Stimulated activated CD4-positive, alpha-beta T cell treated with anti-CD3 and anti-CD28 coated beads, Interleukin-2, amount 100 ng/mL, for 4 hours (primary cell): ENCODE results near the gene FKBP3.
"Not testable (repeated sequence)": the region's sequence is repeated elsewhere in the genome, so short reads cannot be mapped to it uniquely, and the experiment has no call there.

Source experiments
- DNase-seq: peaks from one replicate; pipeline ENCODE4 v3.0.0-alpha.2; 2020; ENCODE audit warnings: low read depth

The FKBP3 gene

DNA sequence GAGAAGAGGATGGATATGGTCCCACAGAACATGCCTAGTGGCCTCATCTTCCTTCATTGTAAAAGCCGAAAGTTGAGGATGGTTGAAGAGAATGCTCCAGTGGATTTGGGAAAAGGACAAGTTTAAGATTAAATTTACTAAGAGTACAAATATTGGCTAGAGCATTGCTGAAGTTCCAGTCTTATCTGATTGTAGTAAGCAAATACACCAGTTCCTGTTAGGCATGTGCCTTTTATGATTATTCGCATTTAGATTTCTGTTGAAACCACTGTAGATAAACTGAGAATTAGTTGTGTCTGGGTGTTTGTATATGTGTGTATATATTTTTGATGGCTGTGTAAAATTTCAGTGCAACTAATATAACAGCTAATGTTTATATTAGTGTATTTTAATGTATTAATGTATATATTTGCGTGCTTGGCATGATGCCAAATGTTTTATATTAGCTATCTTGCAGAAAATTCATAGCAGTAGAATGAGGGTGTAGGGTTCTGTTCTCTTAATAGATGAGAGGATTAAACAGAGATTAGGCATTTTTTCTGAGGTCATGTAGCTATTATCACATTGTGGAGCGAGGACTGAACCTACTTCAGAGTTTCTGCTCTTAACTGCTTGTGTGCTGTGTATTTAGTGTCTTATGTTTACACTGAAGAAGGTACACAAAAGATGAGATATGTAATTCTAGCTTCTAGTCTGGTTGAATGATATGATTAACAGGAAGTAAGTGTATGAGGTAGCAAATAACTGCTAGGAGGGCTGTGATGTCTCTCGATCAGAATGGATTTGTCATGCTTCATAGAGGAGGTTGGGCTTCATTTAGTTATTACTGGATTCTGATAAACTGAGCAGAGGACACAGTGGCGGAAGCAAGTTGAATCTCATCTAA is 21.1 kb downstream of the FKBP3 start:
- DNase-seq = no peak

- DNase-seq = no peak
These were observed 29.7 kb downstream of the FKBP3 start for GRCh38 chr14:45104561-45104960.

GRCh38 chr14:45103806-45104205 is 30.5 kb downstream of the FKBP3 start:
- DNase-seq = no peak

- no peak for DNase-seq
These were observed 38.1 kb downstream of the FKBP3 start for GRCh38 chr14:45096218-45096617.

- DNase-seq = no peak
These were observed 39.1 kb downstream of the FKBP3 start for GRCh38 chr14:45095143-45095542.

GRCh38 chr14:45094275-45094674 is 40.0 kb downstream of the FKBP3 start:
- DNase-seq = no peak

- DNase-seq = no peak
These were observed 42.6 kb downstream of the FKBP3 start for GRCh38 chr14:45091710-45092109.

GRCh38 chr14:45089813-45090212 is 44.5 kb downstream of the FKBP3 start:
- DNase-seq = peak; percentile 14

GRCh38 chr14:45084946-45085346 is 49.3 kb downstream of the FKBP3 start:
- DNase-seq = no peak

- peak; percentile 92 for DNase-seq
These were observed 50.1 kb downstream of the FKBP3 start, which contains the start of gene PRPF39 for GRCh38 chr14:45083976-45084722. TSS of gene PRPF39 (plus strand) at chr14:45084116. CDS start at chr14:45095240, 11,124 bp downstream.

DNA sequence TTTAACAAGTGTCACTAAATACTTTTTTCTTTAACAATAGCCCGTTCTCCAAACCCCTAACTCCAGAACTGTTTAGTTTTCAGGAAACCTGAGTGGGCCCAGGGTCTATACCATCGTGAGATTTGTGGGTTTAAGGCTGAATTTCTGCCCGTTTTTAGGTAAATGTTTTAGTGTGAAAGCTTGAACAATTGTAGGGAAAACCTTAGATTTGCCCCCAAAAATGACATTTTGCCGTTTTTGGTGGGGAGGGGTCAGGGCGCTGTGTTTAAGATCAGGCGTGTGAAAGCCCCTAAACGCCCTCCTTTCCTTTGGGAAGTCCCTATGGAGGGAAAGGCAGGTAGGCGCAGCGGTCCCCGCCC is 50.7 kb downstream of the FKBP3 start:
- DNase-seq = no peak

GRCh38 chr14:45082420-45082819 is 51.9 kb downstream of the FKBP3 start:
- DNase-seq = no peak

GRCh38 chr14:45081096-45081495 is 53.2 kb downstream of the FKBP3 start:
- DNase-seq = not testable (repeated sequence)

GRCh38 chr14:45080416-45080968 is 53.8 kb downstream of the FKBP3 start:
- not testable (repeated sequence) for DNase-seq

GRCh38 chr14:45078323-45078722 is 56.0 kb downstream of the FKBP3 start:
- DNase-seq = no peak

DNA sequence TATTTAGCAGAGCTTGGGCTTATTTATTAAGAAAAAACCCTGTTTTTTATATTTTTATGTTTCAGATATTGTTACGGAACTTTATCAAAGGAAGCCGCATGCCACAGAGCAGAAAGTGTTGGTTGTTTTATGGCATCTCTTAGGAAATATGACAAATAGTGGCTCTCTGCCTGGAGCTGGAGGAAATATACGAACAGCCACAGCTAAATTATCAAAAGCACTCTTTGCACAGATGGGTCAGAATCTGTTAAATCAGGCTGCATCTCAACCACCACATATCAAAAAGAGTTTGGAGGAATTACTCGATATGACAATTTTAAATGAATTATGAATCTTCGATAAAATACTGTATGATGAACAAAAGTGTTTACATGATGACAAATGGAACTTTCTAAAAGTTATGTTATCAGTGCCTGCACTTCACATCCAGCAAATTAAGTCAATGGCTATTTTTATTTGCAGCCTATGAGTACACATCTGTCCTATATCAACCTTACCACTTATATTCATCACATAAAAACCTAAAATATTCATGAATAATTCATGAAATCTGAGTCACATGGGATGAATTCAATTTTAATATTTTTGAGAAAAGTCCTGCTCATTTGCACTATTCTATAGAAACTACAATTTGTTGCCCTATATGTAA is 60.9 kb downstream of the FKBP3 start:
- DNase-seq = no peak

- DNase-seq = no peak
These were observed 62.2 kb downstream of the FKBP3 start for GRCh38 chr14:45072126-45072525.

- no peak for DNase-seq
These were observed 64.1 kb downstream of the FKBP3 start for GRCh38 chr14:45070215-45070614.

DNA sequence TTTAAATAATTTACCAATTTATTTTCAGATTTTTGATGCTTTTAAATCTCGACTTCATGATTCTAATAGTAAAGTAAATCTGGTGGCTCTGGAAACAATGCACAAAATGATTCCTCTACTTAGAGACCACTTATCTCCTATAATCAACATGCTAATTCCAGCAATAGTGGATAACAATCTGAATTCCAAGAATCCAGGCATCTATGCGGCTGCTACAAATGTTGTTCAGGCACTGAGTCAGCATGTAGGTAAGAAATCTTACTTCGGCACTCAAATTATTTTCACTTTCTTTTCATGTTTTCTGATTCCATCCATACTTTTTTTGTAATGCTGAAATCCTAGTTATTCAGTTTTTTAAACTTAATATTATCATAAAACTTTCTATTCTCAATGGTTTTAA is 65.9 kb downstream of the FKBP3 start:
- DNase-seq = no peak

DNA sequence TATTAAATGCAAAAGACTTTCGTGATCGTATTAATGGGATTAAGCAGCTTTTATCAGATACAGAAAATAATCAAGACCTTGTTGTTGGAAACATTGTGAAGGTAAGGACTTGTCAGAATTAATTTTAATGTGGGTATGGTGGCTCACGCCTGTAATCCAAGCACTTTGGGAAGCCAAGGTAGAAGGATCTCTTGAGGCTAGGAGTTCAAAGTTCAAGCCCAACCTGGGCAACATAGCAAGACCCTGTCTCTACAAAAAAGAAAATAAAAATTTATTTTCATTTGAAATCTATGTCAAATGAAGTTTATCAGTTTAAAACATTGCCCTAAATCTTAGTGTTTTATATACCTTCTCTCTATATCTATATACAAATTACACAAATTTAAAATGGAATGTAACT is 67.6 kb downstream of the FKBP3 start:
- DNase-seq = no peak

- DNase-seq = no peak
These were observed 68.3 kb downstream of the FKBP3 start for GRCh38 chr14:45065956-45066355.
